ENCODE data around the gene FYB1. TPM values are rescaled to one million over a fixed set of nuclear protein-coding genes. Genes with fewer than 3 reads are reported as not detected.

The FYB1 gene
- total RNA-seq, 1 donor from 2014 or later = 31.3 TPM

Other genes starting within 250 kb of the FYB1 start
- gene RICTOR, start 145.2 kb downstream of the FYB1 start, total RNA-seq = 71.8 TPM
- gene C9, start 144.9 kb upstream of the FYB1 start, total RNA-seq = not detected
- gene DAB2, start 205.4 kb upstream of the FYB1 start, total RNA-seq = 151 TPM

Measured in sciatic nerve (tissue), 1 donor.